ENCODE measurements around the gene ZMYM3.

Gene ZMYM3

GRCh38 chrX:71241301-71241700, 12.6 kb downstream of the ZMYM3 start:
- Histone ChIP-seq H3F3A (ENCODE audit: control insufficient read depth, insufficient read depth) (no peaks in the 10 kb centered on the region), H3K36me3 (ENCODE audit: control insufficient read depth, low read length) (peaks cover 43% of the 10 kb centered on the region), H3K9me3 (ENCODE audit: control insufficient read depth, insufficient read depth, low read length) (no peaks in the 10 kb centered on the region), H3K4me1 (ENCODE audit: control insufficient read depth, low read length) (no peaks in the 10 kb centered on the region), H3K79me2 (ENCODE audit: control insufficient read depth, low read length) (no peaks in the 10 kb centered on the region), H3K4me2 (ENCODE audit: low read length) (no peak overlapping the region), H4K20me1 (ENCODE audit: control insufficient read depth, insufficient read depth, low read depth, low read length) (no peaks in the 10 kb centered on the region), H3K4me3 (ENCODE audit: low read length) (no peak overlapping the region), H3K9me2 (replicated peaks; ENCODE audit: control insufficient read depth, low read length) (no peaks in the 10 kb centered on the region), H3K27ac (ENCODE audit: low read depth, low read length) (no peak overlapping the region), H3K27me3 (ENCODE audit: control insufficient read depth, low read length) (no peaks in the 10 kb centered on the region)
- TF ChIP-seq EZH2phosphoT487 (IDR thresholded peaks at IDR 0.05; ENCODE audit: borderline replicate concordance, low read length) (no peak), CTCF (IDR thresholded peaks at IDR 0.05; ENCODE audit: low read depth, low read length, poor library complexity, severe bottlenecking) (no peak)

GRCh38 chrX:71239781-71240180, 14.2 kb downstream of the ZMYM3 start:
- Histone ChIP-seq H3K79me2 (ENCODE audit: control insufficient read depth, low read length) (no peaks in the 10 kb centered on the region), H3K4me2 (ENCODE audit: low read length) (no peak overlapping the region), H3K27me3 (ENCODE audit: control insufficient read depth, low read length) (no peaks in the 10 kb centered on the region), H3K9me2 (replicated peaks; ENCODE audit: control insufficient read depth, low read length) (no peaks in the 10 kb centered on the region), H3K4me1 (ENCODE audit: control insufficient read depth, low read length) (no peaks in the 10 kb centered on the region), H3F3A (ENCODE audit: control insufficient read depth, insufficient read depth) (no peaks in the 10 kb centered on the region), H3K4me3 (ENCODE audit: low read length) (no peak overlapping the region), H4K20me1 (ENCODE audit: control insufficient read depth, insufficient read depth, low read depth, low read length) (no peaks in the 10 kb centered on the region), H3K36me3 (ENCODE audit: control insufficient read depth, low read length) (peaks cover 32% of the 10 kb centered on the region), H3K27ac (ENCODE audit: low read depth, low read length) (no peak overlapping the region), H3K9me3 (ENCODE audit: control insufficient read depth, insufficient read depth, low read length) (no peaks in the 10 kb centered on the region)
- no peak for TF ChIP-seq EZH2phosphoT487 (IDR thresholded peaks at IDR 0.05; ENCODE audit: borderline replicate concordance, low read length)
- no peak for TF ChIP-seq CTCF (IDR thresholded peaks at IDR 0.05; ENCODE audit: low read depth, low read length, poor library complexity, severe bottlenecking)

- H3K9me3 ChIP-seq (ENCODE audit: control insufficient read depth, insufficient read depth, low read length): no peaks in the 10 kb centered on the region
These were observed 17.1 kb downstream of the ZMYM3 start for GRCh38 chrX:71236836-71237235.

More at GRCh38 chrX:71236836-71237235, 17.1 kb downstream of the ZMYM3 start:
- Histone ChIP-seq H3K36me3 (ENCODE audit: control insufficient read depth, low read length) (peaks cover 11% of the 10 kb centered on the region; the same call in 1 of the 2 replicates), H3K27ac (ENCODE audit: low read depth, low read length) (no peak overlapping the region), H3K4me3 (ENCODE audit: low read length) (no peak overlapping the region), H3K4me1 (ENCODE audit: control insufficient read depth, low read length) (no peaks in the 10 kb centered on the region), H3K9me2 (replicated peaks; ENCODE audit: control insufficient read depth, low read length) (no peaks in the 10 kb centered on the region), H3F3A (ENCODE audit: control insufficient read depth, insufficient read depth) (no peaks in the 10 kb centered on the region), H4K20me1 (ENCODE audit: control insufficient read depth, insufficient read depth, low read depth, low read length) (no peaks in the 10 kb centered on the region), H3K79me2 (ENCODE audit: control insufficient read depth, low read length) (no peaks in the 10 kb centered on the region), H3K27me3 (ENCODE audit: control insufficient read depth, low read length) (no peaks in the 10 kb centered on the region), H3K4me2 (ENCODE audit: low read length) (no peak overlapping the region)
- TF ChIP-seq CTCF (IDR thresholded peaks at IDR 0.05; ENCODE audit: low read depth, low read length, poor library complexity, severe bottlenecking) (no peak), EZH2phosphoT487 (IDR thresholded peaks at IDR 0.05; ENCODE audit: borderline replicate concordance, low read length) (no peak)
